HEK293 (cell line): ENCODE data around the gene SIGLEC1.

Experiments
- CTCF ChIP-seq: fragments of 450-650 bp; formaldehyde crosslinking; IDR thresholded peaks from 2 replicates; pipeline ENCODE4 v1.5.1; 2016; ENCODE audit warnings: missing biosample characterization, missing genetic modification characterization
- HIC1 ChIP-seq: fragments of 450-650 bp; formaldehyde crosslinking; IDR thresholded peaks from 2 replicates; pipeline ENCODE4 v1.5.1; 2016; ENCODE audit warnings: missing biosample characterization, missing genetic modification characterization
- YY1 ChIP-seq: fragments of 450-650 bp; formaldehyde crosslinking; IDR thresholded peaks from 2 replicates; pipeline ENCODE4 v1.5.1; 2018; ENCODE audit warnings: missing biosample characterization, missing genetic modification characterization
- ZNF16 ChIP-seq: fragments of 450-650 bp; formaldehyde crosslinking; IDR thresholded peaks from 2 replicates; pipeline ENCODE4 v1.5.1; 2016; ENCODE audit warnings: low read depth, missing biosample characterization, missing genetic modification characterization
- ZNF214 ChIP-seq: fragments of 450-650 bp; formaldehyde crosslinking; IDR thresholded peaks from 2 replicates; pipeline ENCODE4 v1.5.1; 2017; ENCODE audit warnings: missing biosample characterization, mild to moderate bottlenecking, missing genetic modification characterization, borderline replicate concordance
- ZNF274 ChIP-seq, 2 experiments: fragments of 200-500 bp in 1 of 2; fragments of 450-650 bp in 1 of 2; sonication (Bioruptor generic) in 1 of 2; formaldehyde crosslinking in 1 of 2; IDR thresholded peaks; 2 replicates each; pipeline versions ENCODE4 v1.5.1 to v1.6.1; 2014 to 2016; ENCODE audit warnings: borderline replicate concordance in 1 of 2, inconsistent platforms in 1 of 2, low read length in 1 of 2, missing biosample characterization in 1 of 2, missing genetic modification characterization in 1 of 2
- ZNF280C ChIP-seq: fragments of 450-650 bp; formaldehyde crosslinking; IDR thresholded peaks from 2 replicates; pipeline ENCODE4 v1.5.1; 2016; ENCODE audit warnings: missing biosample characterization, missing genetic modification characterization
- ZNF510 ChIP-seq: fragments of 450-650 bp; formaldehyde crosslinking; IDR thresholded peaks from 2 replicates; pipeline ENCODE4 v1.5.1; 2018; ENCODE audit warnings: mild to moderate bottlenecking, missing genetic modification characterization, missing biosample characterization; ENCODE audit not compliant: insufficient replicate concordance
- ZNF639 ChIP-seq: fragments of 450-650 bp; formaldehyde crosslinking; IDR thresholded peaks from 2 replicates; pipeline ENCODE4 v1.5.1; 2016; ENCODE audit warnings: missing biosample characterization, missing genetic modification characterization
- ZNF76 ChIP-seq: fragments of 450-650 bp; formaldehyde crosslinking; IDR thresholded peaks from 2 replicates; pipeline ENCODE4; 2016; ENCODE audit warnings: low read depth, missing biosample characterization, missing genetic modification characterization, borderline replicate concordance
- ZNF830 ChIP-seq: fragments of 450-650 bp; IDR thresholded peaks from 2 replicates; pipeline ENCODE4 v1.5.0; 2018; ENCODE audit warnings: missing biosample characterization, missing genetic modification characterization, low read depth, mild to moderate bottlenecking, moderate library complexity

- TF ChIP-seq ZNF214 (tag by site-specific recombination) (no peak), ZNF510 (tag by site-specific recombination) (no peak), ZNF16 (tag by site-specific recombination) (no peak), CTCF (no peak), YY1 (tag by site-specific recombination) (no peak), ZNF274 (IDR thresholded peaks at IDR 0.05; ENCODE audit: low read length) (no peak), ZNF274 (tag by site-specific recombination; IDR thresholded peaks at IDR 0.05; ENCODE audit: borderline replicate concordance) (no peak), ZNF639 (tag by site-specific recombination) (no peak), HIC1 (tag by site-specific recombination) (no peak), ZNF830 (tag by site-specific recombination) (no peak), ZNF76 (no peak), ZNF280C (tag by site-specific recombination) (no peak)
These were observed 35.7 kb upstream of the SIGLEC1 start for GRCh38 chr20:3748073-3748472.
